HepG2 (cell line): Measurements from ENCODE around the gene ABTB2. TPM values are rescaled to one million over a fixed set of nuclear protein-coding genes. Genes with fewer than 3 reads are reported as not detected.
A peak's percentile ranks its signal among the peaks of the same experiment; 100 is the strongest.

Source experiments
- ATF2 ChIP-seq: sonication (generic); formaldehyde crosslinking; IDR thresholded peaks from 2 replicates; pipeline ENCODE4 v1.4.0; 2020; ENCODE audit warnings: missing genetic modification reagents
- BATF2 ChIP-seq: sonication (generic); formaldehyde crosslinking; IDR thresholded peaks from 2 replicates; pipeline ENCODE4 v1.8.0; 2022; ENCODE audit warnings: mild to moderate bottlenecking, missing genetic modification reagents, moderate library complexity
- EHMT2 ChIP-seq: fragments of 200-600 bp; sonication (generic); IDR thresholded peaks from 2 replicates; pipeline ENCODE4 v1.7.0; 2017; ENCODE audit warnings: antibody characterized with exemption, low read depth, low read length, borderline replicate concordance
- FOXP4 ChIP-seq: sonication (generic); formaldehyde crosslinking; IDR thresholded peaks from 2 replicates; pipeline ENCODE4 v1.4.0; 2020; ENCODE audit warnings: missing genetic modification reagents
- GATA4 ChIP-seq: sonication (generic); IDR thresholded peaks from 2 replicates; pipeline ENCODE4 v1.6.1; 2016; ENCODE audit warnings: antibody characterized with exemption, low read depth, borderline replicate concordance
- HDAC2 ChIP-seq: sonication (generic); formaldehyde crosslinking; IDR thresholded peaks from 2 replicates; pipeline ENCODE4 v1.4.0; 2020; ENCODE audit warnings: missing genetic modification reagents
- HMGA1 ChIP-seq: sonication (generic); formaldehyde crosslinking; conservative IDR thresholded peaks from 2 replicates; pipeline ENCODE4 v1.4.0; 2020; ENCODE audit warnings: missing genetic modification reagents
- SALL2 ChIP-seq: sonication (generic); formaldehyde crosslinking; IDR thresholded peaks from 2 replicates; pipeline ENCODE4 v1.8.1; 2023; ENCODE audit warnings: mild to moderate bottlenecking, missing genetic modification reagents, inconsistent platforms
- ZFP36 ChIP-seq: fragments of 150-350 bp; IDR thresholded peaks from 2 replicates; pipeline ENCODE4 v1.6.1; 2018; ENCODE audit warnings: borderline replicate concordance, low read length, low read depth; ENCODE audit not compliant: partially characterized antibody
- ZHX2 ChIP-seq, 2 experiments: sonication (generic) in 1 of 2; formaldehyde crosslinking in 1 of 2; IDR thresholded peaks; 2 replicates each; pipeline versions ENCODE4 v1.6.1 to v1.9.0; 2014 to 2022; ENCODE audit warnings: antibody characterized with exemption in 1 of 2, borderline replicate concordance in 1 of 2, inconsistent platforms in 1 of 2, low read depth in 1 of 2, missing genetic modification reagents in 1 of 2
- ZNF274 ChIP-seq: sonication (generic); formaldehyde crosslinking; IDR thresholded peaks from 2 replicates; pipeline ENCODE4 v1.5.1; 2020; ENCODE audit warnings: mild to moderate bottlenecking, missing genetic modification reagents
- ZNF337 ChIP-seq: sonication (generic); formaldehyde crosslinking; IDR thresholded peaks from 2 replicates; pipeline ENCODE4 v1.5.1; 2020; ENCODE audit warnings: missing genetic modification reagents, low read depth, mild to moderate bottlenecking, borderline replicate concordance
- ZNF543 ChIP-seq: sonication (generic); formaldehyde crosslinking; IDR thresholded peaks from 2 replicates; pipeline ENCODE4 v1.4.0; 2020; ENCODE audit warnings: mild to moderate bottlenecking, missing genetic modification reagents
- ZNF572 ChIP-seq: sonication (generic); formaldehyde crosslinking; IDR thresholded peaks from 2 replicates; pipeline ENCODE4 v1.5.1; 2020; ENCODE audit warnings: mild to moderate bottlenecking, missing genetic modification reagents
- ZNF678 ChIP-seq: sonication (generic); formaldehyde crosslinking; IDR thresholded peaks from 2 replicates; pipeline ENCODE4 v1.4.0; 2020; ENCODE audit warnings: mild to moderate bottlenecking, missing genetic modification reagents
- ZNF788 ChIP-seq: sonication (generic); formaldehyde crosslinking; IDR thresholded peaks from 2 replicates; pipeline ENCODE4 v1.5.0; 2020; ENCODE audit warnings: mild to moderate bottlenecking, missing genetic modification reagents, borderline replicate concordance
- ZNF839 ChIP-seq: sonication (generic); formaldehyde crosslinking; IDR thresholded peaks from 2 replicates; pipeline ENCODE4 v1.4.0; 2020; ENCODE audit warnings: missing genetic modification reagents, mild to moderate bottlenecking, borderline replicate concordance
- ZSCAN9 ChIP-seq: IDR thresholded peaks from 2 replicates; pipeline ENCODE4 v1.6.1; 2016; ENCODE audit warnings: borderline replicate concordance
- polyA plus RNA-seq, 8 experiments: library from polyadenylated mRNA; depleted of rRNA in 3 of 8; stranded (reverse) in 7 of 8; unstranded in 1 of 8; fragments of >200 nt; fragmentation: Illumina TruSeq in 4 of 8; extraction: Trizol in 4 of 8; gene quantifications; 2 replicates each; pipeline versions ENCODE4 v1.2.1 to v1.2.3, GENCODE V29; 2011 to 2016; ENCODE audit warnings: low read depth in 4 of 8, missing spikeins in 1 of 8, mixed read lengths in 1 of 8; ENCODE audit not compliant: insufficient read depth in 1 of 8
- total RNA-seq, 5 experiments: library from RNA; depleted of rRNA; stranded (reverse); fragments of >200 nt; fragmentation: Illumina TruSeq; extraction: Trizol; gene quantifications; 2 replicates each; pipeline ENCODE4 v1.2.3, GENCODE V29; 2016; ENCODE audit warnings: low read depth in 1 of 5

The ABTB2 gene
- total and polyA plus RNA-seq, 2 of the 13 experiments (the other 11 are each of a cell fraction or from before 2014, with no cell fraction given): 5.1 to 15.4 TPM

GRCh38 chr11:34358728-34359547, 1.1 kb upstream of the ABTB2 start (continued):
- no peak for TF ChIP-seq GATA4
- TF ChIP-seq ZHX2 (IDR thresholded peaks at IDR 0.05; ENCODE audit: low read depth): no peak
- no peak for TF ChIP-seq ZHX2 (CRISPR knock-in tag; IDR thresholded peaks at IDR 0.05; ENCODE audit: borderline replicate concordance)
- peak; percentile 66; the same call in 1 of the 2 replicates for TF ChIP-seq ZNF788 (CRISPR knock-in tag)
- no peak for TF ChIP-seq ZNF839 (CRISPR knock-in tag)
- peak; percentile 72 for TF ChIP-seq HDAC2 (CRISPR knock-in tag)
- TF ChIP-seq ZNF572 (CRISPR knock-in tag): no peak
- peak; percentile 28; the same call in 1 of the 2 replicates for TF ChIP-seq ZSCAN9 (CRISPR knock-in tag)
- TF ChIP-seq ZNF543 (CRISPR knock-in tag): peak; percentile 86; the same call in 1 of the 2 replicates
- no peak for TF ChIP-seq BATF2 (CRISPR knock-in tag)
- TF ChIP-seq ZNF274: peak; percentile 63
- TF ChIP-seq HMGA1 (CRISPR knock-in tag): no peak
- TF ChIP-seq ZNF337 (CRISPR knock-in tag): peak; percentile 65; the same call in 1 of the 2 replicates
- TF ChIP-seq ZFP36: no peak
- TF ChIP-seq SALL2 (CRISPR knock-in tag): peak; percentile 14; the same call in 1 of the 2 replicates
- peak; percentile 45; the same call in 1 of the 2 replicates for TF ChIP-seq FOXP4 (CRISPR knock-in tag)
- no peak for TF ChIP-seq ZNF678 (CRISPR knock-in tag)
- no peak for TF ChIP-seq EHMT2
- peak; percentile 52; the same call in 1 of the 2 replicates for TF ChIP-seq ATF2 (CRISPR knock-in tag)
